Measurements from ENCODE around the gene DDR1. TPM values are rescaled to one million over a fixed set of nuclear protein-coding genes. Genes with fewer than 3 reads are reported as not detected.
"Not testable (repeated sequence)": the region's sequence is repeated elsewhere in the genome, so short reads cannot be mapped to it uniquely, and the experiment has no call there.

DDR1 gene
- total RNA-seq, 1 experiment from 2014 or later, result 258 TPM

DNA sequence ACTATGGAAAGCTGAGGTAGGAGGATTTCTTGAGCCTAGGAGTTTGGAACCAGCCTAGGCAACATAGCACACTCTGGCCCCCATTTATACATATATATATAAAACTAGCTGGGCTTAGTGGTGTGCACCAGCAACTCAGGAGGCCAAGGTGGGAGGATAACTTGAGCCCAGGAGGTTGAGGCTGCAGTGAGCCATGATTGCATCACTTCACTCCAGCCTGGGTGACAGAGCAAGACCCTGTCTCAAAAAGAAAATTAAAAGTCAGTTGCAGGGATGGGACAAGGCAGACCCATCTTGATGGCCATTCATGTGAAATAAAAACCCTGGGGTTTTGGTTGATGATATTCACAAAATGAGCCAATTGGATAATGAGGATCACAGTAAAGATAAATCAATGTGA lies 17.1 kb downstream of the DDR1 start:
- Histone ChIP-seq H3T11ph (ENCODE audit: low read length) (no peak overlapping the region), H3K9me3 (ENCODE audit: control insufficient read depth, low read depth, low read length) (no peaks in the 10 kb centered on the region), H3K27ac (ENCODE audit: insufficient read length, low read depth, low read length) (no peak overlapping the region), H4K5ac (ENCODE audit: insufficient read length, low read depth, low read length) (no peak overlapping the region), H4K91ac (ENCODE audit: insufficient read length, low read depth, low read length) (no peak overlapping the region), H2BK5ac (ENCODE audit: insufficient read length, low read length) (no peak overlapping the region), H3K79me1 (ENCODE audit: insufficient read depth, low read depth, low read length, poor library complexity, severe bottlenecking) (no peaks in the 10 kb centered on the region), H3K4ac (ENCODE audit: low read depth, low read length) (no peak overlapping the region), H2BK15ac (ENCODE audit: low read depth, low read length) (no peak overlapping the region), H3K79me2 (ENCODE audit: insufficient read depth, low read length) (no peaks in the 10 kb centered on the region), H3K27me3 (ENCODE audit: insufficient read depth, low read length) (no peaks in the 10 kb centered on the region), H3K9ac (ENCODE audit: extremely low read depth, insufficient read length, low read length) (no peak overlapping the region), H4K8ac (replicated peaks; ENCODE audit: insufficient read length, low read depth, low read length) (no peak overlapping the region), H2AK5ac (ENCODE audit: insufficient read length, low read length) (no peak overlapping the region), H3K4me1 (ENCODE audit: insufficient read depth, low read length) (no peaks in the 10 kb centered on the region), H3K14ac (ENCODE audit: insufficient read depth, low read length) (no peak overlapping the region), H2BK120ac (ENCODE audit: low read depth, low read length, poor library complexity, severe bottlenecking) (no peak overlapping the region), H3K23ac (ENCODE audit: insufficient read length, low read depth, low read length) (no peak overlapping the region), H3K56ac (ENCODE audit: insufficient read length, low read depth, low read length) (no peak overlapping the region), H3K23me2 (ENCODE audit: insufficient read length, low read depth, low read length, poor library complexity, severe bottlenecking) (no peaks in the 10 kb centered on the region), H2BK20ac (ENCODE audit: low read depth, low read length, poor library complexity, severe bottlenecking) (no peak overlapping the region), H3K4me2 (ENCODE audit: insufficient read depth, insufficient read length, low read length) (no peak overlapping the region), H4K20me1 (ENCODE audit: control insufficient read depth, insufficient read depth, insufficient read length) (no peaks in the 10 kb centered on the region), H2AFZ (ENCODE audit: low read length) (no peak overlapping the region), H3K18ac (ENCODE audit: insufficient read length, low read depth, low read length) (no peak overlapping the region), H2BK12ac (ENCODE audit: insufficient read length, low read depth, low read length) (no peak overlapping the region)
- Mint-ChIP-seq H3K4me3 (no peak overlapping the region), H3K9me3 (no peaks in the 10 kb centered on the region), H3K27me3 (ENCODE audit: low read depth) (no peaks in the 10 kb centered on the region; the same call in 1 of the 2 replicates), H3K27ac (no peak overlapping the region; a peak in 1 of 7 replicates), H3K36me3 (ENCODE audit: insufficient read depth in 1 of 3, low read depth in 3 of 3) (peaks cover 25 to 38% (median 36%) of the 10 kb centered on the region in 3 experiments; a peak in 6 of 7 replicates), H3K4me1 (peaks cover 5 to 11% of the 10 kb centered on the region in 2 experiments)
- DNase-seq, result no peak
- TF ChIP-seq, protein P1, sequence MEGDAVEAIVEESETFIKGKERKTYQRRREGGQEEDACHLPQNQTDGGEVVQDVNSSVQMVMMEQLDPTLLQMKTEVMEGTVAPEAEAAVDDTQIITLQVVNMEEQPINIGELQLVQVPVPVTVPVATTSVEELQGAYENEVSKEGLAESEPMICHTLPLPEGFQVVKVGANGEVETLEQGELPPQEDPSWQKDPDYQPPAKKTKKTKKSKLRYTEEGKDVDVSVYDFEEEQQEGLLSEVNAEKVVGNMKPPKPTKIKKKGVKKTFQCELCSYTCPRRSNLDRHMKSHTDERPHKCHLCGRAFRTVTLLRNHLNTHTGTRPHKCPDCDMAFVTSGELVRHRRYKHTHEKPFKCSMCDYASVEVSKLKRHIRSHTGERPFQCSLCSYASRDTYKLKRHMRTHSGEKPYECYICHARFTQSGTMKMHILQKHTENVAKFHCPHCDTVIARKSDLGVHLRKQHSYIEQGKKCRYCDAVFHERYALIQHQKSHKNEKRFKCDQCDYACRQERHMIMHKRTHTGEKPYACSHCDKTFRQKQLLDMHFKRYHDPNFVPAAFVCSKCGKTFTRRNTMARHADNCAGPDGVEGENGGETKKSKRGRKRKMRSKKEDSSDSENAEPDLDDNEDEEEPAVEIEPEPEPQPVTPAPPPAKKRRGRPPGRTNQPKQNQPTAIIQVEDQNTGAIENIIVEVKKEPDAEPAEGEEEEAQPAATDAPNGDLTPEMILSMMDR (conservative IDR thresholded peaks at IDR 0.05), result no peak

- peaks cover 5 to 12% of the 10 kb centered on the region in 2 experiments for H3K4me1 Mint-ChIP-seq
- not testable (repeated sequence) for H3K23ac ChIP-seq (ENCODE audit: insufficient read length, low read depth, low read length); H3K27me3 Mint-ChIP-seq (ENCODE audit: low read depth); H3K4me1 ChIP-seq (ENCODE audit: insufficient read depth, low read length); H2AFZ ChIP-seq (ENCODE audit: low read length); H3K56ac ChIP-seq (ENCODE audit: insufficient read length, low read depth, low read length); H4K20me1 ChIP-seq (ENCODE audit: control insufficient read depth, insufficient read depth, insufficient read length); H3K23me2 ChIP-seq (ENCODE audit: insufficient read length, low read depth, low read length, poor library complexity, severe bottlenecking); H3K4ac ChIP-seq (ENCODE audit: low read depth, low read length); H3K27me3 ChIP-seq (ENCODE audit: insufficient read depth, low read length); H3K79me1 ChIP-seq (ENCODE audit: insufficient read depth, low read depth, low read length, poor library complexity, severe bottlenecking); DNase-seq; H2BK12ac ChIP-seq (ENCODE audit: insufficient read length, low read depth, low read length); H3K27ac ChIP-seq (ENCODE audit: insufficient read length, low read depth, low read length); H2BK120ac ChIP-seq (ENCODE audit: low read depth, low read length, poor library complexity, severe bottlenecking); H3T11ph ChIP-seq (ENCODE audit: low read length); H2AK5ac ChIP-seq (ENCODE audit: insufficient read length, low read length); H4K5ac ChIP-seq (ENCODE audit: insufficient read length, low read depth, low read length); H2BK5ac ChIP-seq (ENCODE audit: insufficient read length, low read length); H2BK15ac ChIP-seq (ENCODE audit: low read depth, low read length); H3K27ac Mint-ChIP-seq; H3K4me3 Mint-ChIP-seq; H3K79me2 ChIP-seq (ENCODE audit: insufficient read depth, low read length); H4K91ac ChIP-seq (ENCODE audit: insufficient read length, low read depth, low read length); H4K8ac ChIP-seq (replicated peaks; ENCODE audit: insufficient read length, low read depth, low read length); H3K9ac ChIP-seq (ENCODE audit: extremely low read depth, insufficient read length, low read length); H3K9me3 ChIP-seq (ENCODE audit: control insufficient read depth, low read depth, low read length); H3K4me2 ChIP-seq (ENCODE audit: insufficient read depth, insufficient read length, low read length); H2BK20ac ChIP-seq (ENCODE audit: low read depth, low read length, poor library complexity, severe bottlenecking); H3K9me3 Mint-ChIP-seq; H3K18ac ChIP-seq (ENCODE audit: insufficient read length, low read depth, low read length)
- WGBS (ENCODE audit: extremely low coverage, insufficient read length, low lambda C conversion rate), result no CpG with 5 or more reads among the region's 9 CpGs
- peaks cover 21 to 31% (median 29%) of the 10 kb centered on the region in 3 experiments; a peak in 6 of 7 replicates for H3K36me3 Mint-ChIP-seq (ENCODE audit: insufficient read depth in 1 of 3, low read depth in 3 of 3)
- H3K14ac ChIP-seq (ENCODE audit: insufficient read depth, low read length), result 0 out of 2 replicates have a peak overlapping the region, but pooled peaks have one; percentile 57
These were observed 17.9 kb downstream of the DDR1 start for GRCh38 chr6:30902196-30902595.

Measured in H9 (cell line).